ENCODE results near the gene HOXB1.
"Not testable (repeated sequence)": the region's sequence is repeated elsewhere in the genome, so short reads cannot be mapped to it uniquely, and the experiment has no call there.

The HOXB1 gene

GRCh38 chr17:48515925-48516900 is 14.6 kb downstream of the HOXB1 start:
- no peak for DNase-seq

- no peak for DNase-seq
These were observed 16.3 kb downstream of the HOXB1 start for GRCh38 chr17:48514477-48514876.

- no peak for DNase-seq
These were observed 16.9 kb downstream of the HOXB1 start for GRCh38 chr17:48513666-48514455.

DNA sequence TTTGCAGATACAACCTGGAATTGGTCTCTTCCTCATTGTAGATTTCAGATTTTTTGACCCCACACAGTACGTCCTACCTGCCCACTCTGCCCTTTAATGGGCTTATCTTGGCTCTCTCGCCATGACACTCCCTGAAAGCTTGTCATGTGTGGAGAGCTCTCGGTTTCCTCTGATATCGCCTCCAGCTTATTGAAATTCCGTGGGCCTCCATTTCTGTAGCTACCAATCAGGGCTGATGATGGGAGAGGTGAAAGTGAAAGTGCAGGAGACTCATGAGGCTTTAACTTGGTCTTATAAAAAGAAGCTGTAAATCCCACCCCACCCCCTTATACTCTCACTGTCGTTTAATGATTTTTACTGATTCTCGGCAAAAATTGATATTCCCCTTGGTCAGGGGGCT is 17.7 kb downstream of the HOXB1 start:
- DNase-seq, result no peak

GRCh38 chr17:48510761-48511604 is 19.8 kb downstream of the HOXB1 start:
- no peak for DNase-seq

DNA sequence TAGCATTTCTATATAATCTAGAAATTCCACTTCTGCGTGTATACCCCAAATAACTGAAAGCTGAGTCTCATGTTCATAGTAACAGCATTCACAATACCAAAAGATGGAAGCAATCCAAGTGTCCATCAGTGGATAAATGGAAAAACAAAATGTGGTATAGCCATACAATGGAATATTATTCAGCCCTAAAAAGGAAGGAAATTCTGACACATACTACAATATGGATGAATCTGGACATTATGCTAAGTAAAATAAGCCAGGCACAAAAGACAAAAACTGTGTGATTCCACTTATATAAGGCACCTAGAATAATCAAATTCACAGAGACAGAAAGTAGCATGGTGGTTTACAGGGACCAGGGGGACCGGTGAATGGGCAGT is 20.4 kb downstream of the HOXB1 start:
- DNase-seq, result no peak

DNA sequence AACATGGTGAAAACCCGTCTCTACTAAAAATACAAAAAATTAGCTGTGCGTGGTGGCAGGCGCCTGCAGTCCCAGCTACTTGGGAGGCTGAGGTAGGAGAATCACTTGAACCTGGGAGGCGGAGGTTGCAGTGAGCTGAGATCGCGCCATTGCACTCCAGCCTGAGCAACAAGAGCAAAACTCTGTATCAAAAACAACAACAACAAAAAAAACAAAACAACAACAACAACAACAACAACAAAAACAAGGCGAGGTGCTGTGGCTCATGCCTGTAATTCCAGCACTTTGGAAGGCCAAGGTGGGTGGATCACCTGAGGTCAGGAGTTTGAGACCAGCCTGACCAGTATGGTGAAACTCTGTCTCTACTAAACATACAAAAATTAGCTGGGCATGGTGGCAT is 21.1 kb downstream of the HOXB1 start:
- not testable (repeated sequence) for DNase-seq

DNA sequence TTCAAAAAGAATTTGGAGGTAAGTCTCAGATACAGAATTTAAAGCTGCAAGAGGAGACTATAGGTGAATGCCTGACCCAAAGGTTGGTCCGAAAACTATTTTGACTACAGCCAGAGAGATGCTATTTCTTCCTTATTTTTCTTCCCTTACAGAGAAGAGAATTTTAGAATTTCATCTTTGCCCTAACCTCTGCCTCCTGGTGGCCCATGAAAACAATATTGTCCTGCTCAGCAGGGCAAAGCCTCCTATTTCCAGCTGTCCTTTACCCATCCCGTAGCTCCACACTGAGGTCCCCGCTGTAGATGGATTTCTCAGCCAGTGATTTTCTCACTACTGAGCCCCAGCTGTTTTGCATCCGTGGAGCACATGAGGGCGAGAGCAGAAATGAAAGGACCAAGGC is 24.6 kb downstream of the HOXB1 start:
- no peak for DNase-seq

DNA sequence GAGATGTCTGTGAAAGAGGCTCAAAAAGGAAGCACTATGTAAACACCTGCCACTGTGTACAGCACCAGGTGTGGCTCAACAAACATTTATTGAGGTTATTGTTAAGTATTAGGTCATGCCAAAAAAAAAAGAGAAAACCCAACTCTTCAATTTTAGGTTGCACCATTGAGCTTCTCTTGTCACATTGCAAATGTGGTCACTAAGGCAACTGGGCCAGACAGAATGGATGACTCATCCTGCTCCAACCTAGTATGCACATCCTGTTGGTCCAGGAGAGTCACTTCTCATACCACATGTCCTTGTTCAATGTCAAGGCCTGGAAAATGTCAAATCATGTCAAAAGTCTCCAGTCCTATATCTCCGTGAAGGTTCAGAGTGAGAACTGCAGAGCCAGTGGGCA is 25.0 kb downstream of the HOXB1 start:
- no peak for DNase-seq

DNA sequence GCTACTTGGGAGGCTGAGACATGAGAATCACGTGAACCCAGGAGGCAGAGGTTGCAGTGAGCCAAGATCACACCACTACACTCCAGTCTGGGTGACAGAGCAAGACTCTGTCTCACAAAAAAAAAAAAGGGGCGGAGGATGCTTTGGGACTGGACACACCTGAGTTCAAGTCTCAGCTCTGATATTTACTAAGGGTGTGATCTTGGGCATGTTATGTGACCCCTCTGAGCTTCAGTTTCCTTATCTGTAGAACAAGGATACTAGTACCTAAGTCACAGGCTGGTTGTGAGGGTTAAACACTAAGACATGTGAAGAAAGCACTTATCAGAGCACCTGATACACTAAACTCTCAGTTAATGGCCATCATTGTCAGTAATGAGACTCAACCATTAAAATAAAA is 25.9 kb downstream of the HOXB1 start:
- DNase-seq, result no peak

DNA sequence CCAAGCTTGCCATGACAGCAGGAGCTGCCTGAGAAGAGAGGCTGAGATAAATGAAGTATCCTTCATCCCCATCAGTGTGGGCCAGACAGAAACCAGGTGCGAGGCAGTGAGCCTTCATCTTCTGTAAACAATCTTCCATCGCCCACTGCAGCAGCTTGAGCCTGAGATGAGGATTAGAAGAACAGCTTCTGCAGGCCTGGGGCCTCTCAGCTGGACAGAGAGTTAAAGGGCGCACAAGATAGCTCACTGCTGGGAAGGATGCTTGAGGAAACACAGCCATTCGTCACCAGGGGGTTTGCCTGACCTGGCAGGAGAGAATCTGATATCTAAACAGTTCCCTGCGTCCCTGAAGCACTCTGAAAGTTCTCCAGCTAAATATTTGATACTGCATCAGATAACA is 27.1 kb downstream of the HOXB1 start:
- no peak for DNase-seq

GRCh38 chr17:48502901-48503300 is 27.9 kb downstream of the HOXB1 start:
- DNase-seq, result no peak

DNA sequence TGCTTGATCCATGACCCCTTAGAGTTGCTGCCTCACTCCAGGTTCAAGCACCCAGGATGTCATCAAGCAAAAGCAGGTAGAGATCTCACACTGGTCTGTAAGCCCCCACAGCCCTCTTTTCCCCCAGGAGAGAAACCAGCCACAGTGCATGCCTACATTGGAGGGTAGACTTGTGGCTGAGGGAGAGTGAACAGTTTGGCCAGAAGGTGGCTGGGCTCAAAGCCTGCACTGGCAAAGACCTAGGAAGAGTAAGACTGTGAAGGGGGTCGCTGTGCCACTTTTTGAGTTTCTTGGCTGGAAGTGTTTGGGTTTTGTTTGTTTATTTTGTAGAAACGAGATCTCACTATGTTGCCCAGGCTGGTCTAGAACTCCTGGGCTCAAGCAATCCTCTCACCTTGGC is 28.5 kb downstream of the HOXB1 start:
- no peak for DNase-seq

DNA sequence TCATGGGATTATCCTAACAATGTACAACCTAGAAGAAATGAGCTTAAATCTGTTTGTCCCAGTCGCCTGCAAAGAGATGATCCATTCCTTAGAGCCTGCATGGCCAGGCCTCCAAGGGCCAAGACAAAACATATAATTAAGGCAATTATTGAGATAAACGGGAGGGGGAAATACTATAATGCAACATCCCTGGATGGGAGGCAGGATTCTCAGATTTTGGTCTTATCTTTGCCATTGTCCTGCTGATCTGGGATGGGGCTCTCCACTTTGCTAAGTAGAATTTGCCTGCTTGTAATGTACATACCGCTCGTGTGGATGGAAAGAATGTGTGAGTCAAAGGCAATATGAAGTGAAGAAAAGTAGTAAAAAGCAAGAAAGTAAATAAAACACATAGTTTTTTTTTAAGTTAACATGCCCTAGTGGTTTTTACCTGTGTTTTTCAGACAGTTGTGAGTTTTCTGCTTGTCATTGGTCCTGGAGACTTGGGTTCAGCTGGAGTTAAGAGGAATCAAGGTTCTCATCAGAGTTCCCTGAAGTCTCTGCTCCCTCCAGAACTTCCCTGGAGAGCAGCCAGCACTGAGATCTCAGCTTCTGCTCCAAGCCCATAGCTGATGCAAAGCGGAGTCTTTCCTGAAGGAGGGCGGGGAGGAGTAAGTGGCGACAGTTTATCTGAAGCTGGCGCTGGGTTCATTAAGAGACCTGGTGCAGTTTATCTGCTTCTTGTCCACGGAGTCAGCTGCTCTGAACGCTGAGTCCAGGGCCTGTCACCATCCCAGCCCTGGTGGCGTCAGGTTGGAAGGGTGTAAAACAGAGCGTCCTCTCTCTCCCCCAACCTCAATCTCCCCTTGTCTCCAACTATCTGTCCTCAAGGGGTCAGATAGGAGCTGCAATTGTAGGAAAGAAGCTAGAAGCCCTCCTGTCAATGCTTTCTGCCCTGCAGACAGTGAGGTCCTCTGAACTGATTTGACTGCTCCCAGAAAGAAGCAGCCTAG is 30.1 kb downstream of the HOXB1 start:
- no peak for DNase-seq

DNA sequence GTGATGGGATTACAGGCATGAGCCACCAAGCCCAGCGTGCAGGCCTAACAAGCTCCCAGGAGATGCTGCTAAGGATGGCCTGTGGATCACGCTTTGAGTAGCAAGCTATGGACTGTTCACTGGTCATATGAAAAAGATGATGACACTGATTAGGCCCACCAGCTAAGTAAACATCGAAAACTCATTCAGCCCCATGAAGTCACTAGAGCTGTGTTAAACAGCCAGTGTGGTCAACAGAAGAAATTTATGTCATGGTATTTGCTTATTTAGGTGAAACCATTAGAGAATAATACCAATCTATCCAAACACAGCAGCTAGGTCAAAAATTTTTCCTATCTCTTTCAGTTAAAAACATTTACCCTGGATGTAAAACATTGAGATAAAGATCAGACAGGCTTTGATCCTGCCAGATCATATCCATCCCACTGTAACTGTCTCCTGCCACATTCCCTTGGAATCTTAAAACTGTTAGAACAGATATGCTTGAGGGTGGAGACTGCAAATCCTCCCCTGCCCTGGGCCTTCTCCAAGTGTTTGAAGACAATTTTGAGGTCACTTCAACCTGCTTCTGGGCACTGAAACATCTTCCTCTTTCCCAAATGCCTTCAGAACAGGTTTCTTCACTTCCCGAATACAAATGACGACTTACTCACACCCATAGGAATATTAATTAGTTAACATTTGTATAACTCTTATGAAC is 30.9 kb downstream of the HOXB1 start:
- DNase-seq, result no peak

DNA sequence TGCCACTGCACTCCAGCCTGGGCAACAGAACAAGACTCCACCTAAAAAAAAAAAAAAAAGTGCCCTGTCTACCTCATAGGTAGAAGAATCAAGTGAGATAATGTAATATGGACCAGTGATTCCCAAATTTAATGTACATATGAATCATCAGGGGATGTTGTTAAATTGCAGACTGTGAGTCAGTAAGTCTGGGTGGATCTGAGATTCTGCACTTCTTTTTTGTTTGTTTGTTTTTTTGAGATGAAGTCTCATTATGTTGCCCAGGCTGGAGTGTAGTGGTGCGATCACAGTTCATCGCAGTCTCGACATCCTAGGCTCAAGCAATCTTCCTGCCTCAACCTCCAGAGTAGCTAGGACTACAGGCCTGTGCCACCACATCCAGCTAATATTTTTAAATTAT is 31.6 kb downstream of the HOXB1 start:
- DNase-seq, result no peak

DNA sequence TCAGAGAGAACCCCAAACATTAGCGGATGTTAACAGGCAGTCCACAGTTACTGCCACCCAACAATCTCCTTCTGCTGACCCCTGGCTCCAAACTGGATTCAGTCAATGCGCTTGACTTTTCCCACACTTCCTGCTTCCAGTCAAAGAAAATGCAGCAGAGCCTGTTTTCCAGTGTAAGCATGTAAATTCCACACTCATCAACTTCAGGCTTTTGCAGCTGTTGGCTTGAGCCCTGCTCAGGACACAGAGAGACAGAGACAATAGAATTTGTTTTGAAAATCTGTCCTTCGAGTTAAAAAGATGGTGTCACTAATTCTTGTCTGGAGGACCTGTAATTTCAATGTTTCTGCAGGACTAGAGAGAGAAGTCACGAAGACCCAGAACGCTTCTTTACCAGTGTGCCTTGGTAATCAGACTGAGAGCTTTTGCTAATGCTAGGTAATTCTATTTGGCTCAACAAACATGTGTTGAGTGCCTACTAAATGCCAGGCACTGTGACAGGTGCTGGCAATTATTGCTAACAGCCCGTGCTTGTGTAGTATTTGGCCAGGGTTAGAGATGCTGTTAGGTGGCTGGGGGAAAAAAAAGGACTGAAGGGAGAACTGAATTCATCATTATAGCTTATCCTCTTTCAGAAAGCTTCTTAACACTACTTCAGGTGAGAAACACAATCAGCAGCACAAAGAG is 32.5 kb downstream of the HOXB1 start:
- DNase-seq, result no peak

GRCh38 chr17:48497103-48497502 is 33.7 kb downstream of the HOXB1 start:
- no peak for DNase-seq

DNA sequence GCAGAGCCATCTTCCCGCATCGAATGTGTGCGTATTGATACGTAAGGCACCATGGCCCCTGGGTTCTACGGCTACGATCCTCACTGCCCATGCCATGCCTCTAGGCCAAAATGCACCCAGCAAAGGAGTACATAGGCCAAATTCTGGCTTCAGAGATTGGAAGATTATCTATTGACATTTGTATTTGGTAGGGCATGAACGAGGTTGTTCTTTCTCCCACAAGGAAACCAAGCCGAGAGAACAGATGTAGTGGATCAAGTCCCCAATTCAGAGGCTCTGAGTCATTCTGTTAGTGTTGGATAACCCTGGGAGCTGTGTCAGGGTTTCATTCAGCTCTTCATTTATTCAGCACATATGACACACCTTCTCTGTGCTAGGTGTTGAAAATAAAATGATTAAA is 36.5 kb downstream of the HOXB1 start:
- DNase-seq, result no peak

Measured in activated T-cell treated with anti-CD3 and anti-CD28 coated beads for 4 hours (primary cell).